Measurements from ENCODE around the gene SCYL1.

GRCh38 chr11:65486570-65487466 lies 38.1 kb upstream of the SCYL1 start:
- TF ChIP-seq POLR2A (IDR thresholded peaks at IDR 0.05; ENCODE audit: low read depth), result no peak
- TF ChIP-seq CTCF (IDR thresholded peaks at IDR 0.05), result no peak
- no peak for TF ChIP-seq POLR2AphosphoS5 (IDR thresholded peaks at IDR 0.05)

All from esophagus muscularis mucosa (tissue), 3 donors.